Caki2 (cell line): ENCODE data around the gene SPCS3. TPM values are rescaled to one million over a fixed set of nuclear protein-coding genes. Genes with fewer than 3 reads are reported as not detected.
"Not testable (repeated sequence)": the region's sequence is repeated elsewhere in the genome, so short reads cannot be mapped to it uniquely, and the experiment has no call there.

Source experiments
- DNase-seq: peaks from one replicate; pipeline ENCODE4 v3.0.0-alpha.2; 2015; ENCODE audit warnings: low read depth
- in situ Hi-C: cut with HindIII; loops from 2 replicates; pipeline ENCODE4 v1.10.0; 2016; ENCODE audit warnings: low sequenced_read_pairs, low pct_unique_long_range_greater_than_20kb, mixed read lengths
- total RNA-seq: library from RNA; depleted of rRNA; stranded (reverse); fragments of >200 nt; shearing (Covaris generic); gene quantifications from 2 replicates; pipeline ENCODE4 v1.2.3, GENCODE V29; 2014; ENCODE audit warnings: low replicate concordance; rRNA removed

The SPCS3 gene
- total RNA-seq = 50.7 and 64.6 TPM in 2 replicates

DNA sequence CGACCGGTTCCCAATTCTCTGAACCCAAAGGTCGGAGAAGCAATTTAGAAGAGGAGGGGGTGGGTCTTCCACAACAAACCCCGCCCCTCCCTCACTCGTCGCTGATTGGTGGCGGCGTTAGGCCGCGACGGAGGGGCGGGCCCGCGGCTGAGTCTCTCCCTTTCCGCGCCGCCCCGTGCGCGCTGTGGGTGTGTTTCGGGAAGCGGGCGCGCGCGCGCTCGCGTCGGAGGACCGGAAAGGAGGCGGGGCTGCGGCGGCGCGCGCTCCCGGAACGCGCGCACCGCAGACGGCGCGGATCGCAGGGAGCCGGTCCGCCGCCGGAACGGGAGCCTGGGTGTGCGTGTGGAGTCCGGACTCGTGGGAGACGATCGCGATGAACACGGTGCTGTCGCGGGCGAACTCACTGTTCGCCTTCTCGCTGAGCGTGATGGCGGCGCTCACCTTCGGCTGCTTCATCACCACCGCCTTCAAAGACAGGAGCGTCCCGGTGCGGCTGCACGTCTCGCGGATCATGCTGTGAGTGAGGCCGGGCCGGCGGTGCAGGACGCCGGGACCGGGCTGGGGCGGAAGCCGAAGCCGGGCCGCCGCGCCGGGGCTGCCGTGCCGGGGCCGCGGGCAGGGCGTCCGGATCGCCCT, at the start of gene SPCS3:
TSS of gene SPCS3 (plus strand) at position 263 of the 636 bp plus-strand sequence. CDS start at position 374, 111 bp downstream.
- in situ Hi-C loops = no loop called here
- peak; percentile 94 for DNase-seq

DNA sequence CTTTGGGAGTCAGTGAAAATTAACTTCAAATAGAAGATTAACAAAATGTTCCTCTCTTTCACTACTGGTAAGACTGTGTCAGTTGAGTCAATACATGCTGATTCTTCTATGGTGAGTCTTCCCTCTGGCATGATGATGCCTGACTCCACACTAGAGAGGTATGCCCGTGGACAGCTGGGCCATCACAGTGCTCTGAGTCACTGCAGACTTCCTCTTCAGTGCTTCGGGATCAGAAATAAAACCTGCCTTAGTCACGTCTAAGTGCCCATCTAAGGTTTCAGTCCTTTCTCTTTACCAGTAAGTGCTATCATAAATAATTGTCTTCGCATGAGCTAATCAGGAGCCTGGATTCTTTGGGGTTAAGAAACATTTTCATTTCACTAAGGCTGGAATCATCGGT, 49.1 kb upstream of the SPCS3 start:
- peak; percentile 91 for DNase-seq
- in situ Hi-C loops = no loop called here

DNA sequence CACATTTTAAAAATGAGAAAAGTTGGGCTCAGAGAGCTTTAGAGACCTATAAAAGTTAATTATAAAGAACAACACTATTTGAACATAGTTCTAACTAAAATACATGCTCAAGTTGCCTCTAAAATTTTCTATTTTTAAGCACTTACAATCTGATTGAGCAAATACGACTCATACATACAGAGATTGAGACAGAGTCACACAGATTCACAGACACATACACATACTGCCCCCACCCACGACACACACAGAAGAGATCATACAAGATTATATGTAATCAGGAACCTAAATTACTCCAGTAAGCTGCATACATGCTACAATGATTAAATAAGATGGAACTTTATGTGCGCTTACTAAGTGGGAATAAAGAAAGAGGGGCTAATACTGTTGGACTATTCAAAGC, 48.0 kb upstream of the SPCS3 start:
- peak; percentile 1 for DNase-seq
- in situ Hi-C loops = no loop called here

DNA sequence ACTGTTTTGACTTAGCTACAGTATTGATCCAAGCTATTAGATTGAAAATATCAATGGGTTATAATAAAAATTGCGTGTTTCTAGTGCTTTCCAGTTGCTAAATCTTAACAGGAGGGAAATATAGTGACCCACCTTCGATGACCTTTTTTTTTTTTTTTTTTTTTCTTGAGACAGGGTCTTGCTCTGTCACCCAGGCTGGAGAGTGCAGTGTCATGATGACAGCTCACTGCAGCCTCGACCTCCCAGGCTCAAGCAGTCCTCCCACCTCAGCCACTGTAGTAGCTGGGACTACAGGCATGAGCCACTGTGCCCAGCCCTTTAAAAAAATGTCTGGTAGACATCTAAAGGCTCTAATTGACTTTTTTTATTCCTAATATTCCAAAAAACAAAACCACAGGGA, 47.0 kb upstream of the SPCS3 start:
- DNase-seq = peak; percentile 8
- in situ Hi-C loops = no loop called here

DNA sequence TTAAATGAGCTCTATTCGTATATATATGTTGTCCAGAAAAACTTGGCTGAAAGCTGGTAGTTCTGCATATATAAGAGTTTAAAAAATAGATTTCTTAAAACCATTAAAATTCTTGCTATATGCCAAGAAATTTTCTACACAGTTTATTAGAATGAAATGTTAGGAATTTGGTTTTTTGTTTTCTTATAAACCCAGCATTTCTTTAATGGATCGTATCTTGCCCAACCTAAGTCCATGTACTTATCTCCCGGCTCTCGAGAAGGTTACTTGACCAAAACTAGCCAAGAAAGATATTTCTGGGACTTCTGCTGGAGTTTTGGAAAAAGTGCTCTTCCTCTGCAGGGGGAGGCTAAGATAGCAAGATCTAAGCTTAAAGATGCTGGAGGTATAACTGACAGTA, 46.0 kb upstream of the SPCS3 start:
- in situ Hi-C loops = no loop called here
- DNase-seq = no peak

DNA sequence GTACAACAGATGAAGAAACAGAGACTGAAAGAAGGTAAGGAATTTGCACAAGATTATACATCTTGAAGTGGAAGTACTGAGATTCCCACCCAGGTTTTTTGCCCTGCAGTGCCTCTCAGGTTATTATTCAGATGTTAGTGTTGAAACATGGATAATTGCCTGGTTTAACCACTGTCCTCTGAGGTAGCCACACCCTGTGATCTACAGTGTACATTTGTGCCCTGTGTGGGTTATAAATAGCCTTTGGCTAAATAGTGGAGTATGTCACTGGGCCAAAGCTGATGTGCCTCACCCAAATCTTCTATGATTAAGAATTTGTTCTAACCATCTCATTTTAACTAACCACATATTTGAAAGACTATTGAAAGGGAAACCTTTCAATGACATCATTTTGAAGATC, 45.3 kb upstream of the SPCS3 start:
- DNase-seq = peak; percentile 3

DNA sequence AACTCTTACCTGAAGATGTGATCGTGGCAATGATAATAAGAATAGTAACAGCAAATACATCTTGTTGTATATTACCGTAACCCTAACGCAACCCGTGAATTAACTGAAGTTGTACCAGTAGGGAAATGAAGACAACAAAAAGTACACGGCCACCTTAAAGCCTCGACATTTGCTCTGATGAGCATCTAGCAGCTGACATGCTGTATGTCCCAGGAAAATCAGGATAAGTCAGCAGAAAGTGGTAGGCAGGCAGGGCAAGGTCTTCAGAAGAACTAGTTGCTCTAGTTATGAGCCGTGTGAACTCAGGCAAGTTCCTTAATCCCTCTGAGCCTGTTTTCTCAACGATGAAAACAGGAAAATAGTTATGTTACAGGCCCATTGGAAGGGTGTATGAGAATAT, 43.1 kb upstream of the SPCS3 start:
- no peak for DNase-seq
- in situ Hi-C loops = no loop called here

More for the DNA sequence above, 45.3 kb upstream of the SPCS3 start:
- in situ Hi-C loops = no loop called here

DNA sequence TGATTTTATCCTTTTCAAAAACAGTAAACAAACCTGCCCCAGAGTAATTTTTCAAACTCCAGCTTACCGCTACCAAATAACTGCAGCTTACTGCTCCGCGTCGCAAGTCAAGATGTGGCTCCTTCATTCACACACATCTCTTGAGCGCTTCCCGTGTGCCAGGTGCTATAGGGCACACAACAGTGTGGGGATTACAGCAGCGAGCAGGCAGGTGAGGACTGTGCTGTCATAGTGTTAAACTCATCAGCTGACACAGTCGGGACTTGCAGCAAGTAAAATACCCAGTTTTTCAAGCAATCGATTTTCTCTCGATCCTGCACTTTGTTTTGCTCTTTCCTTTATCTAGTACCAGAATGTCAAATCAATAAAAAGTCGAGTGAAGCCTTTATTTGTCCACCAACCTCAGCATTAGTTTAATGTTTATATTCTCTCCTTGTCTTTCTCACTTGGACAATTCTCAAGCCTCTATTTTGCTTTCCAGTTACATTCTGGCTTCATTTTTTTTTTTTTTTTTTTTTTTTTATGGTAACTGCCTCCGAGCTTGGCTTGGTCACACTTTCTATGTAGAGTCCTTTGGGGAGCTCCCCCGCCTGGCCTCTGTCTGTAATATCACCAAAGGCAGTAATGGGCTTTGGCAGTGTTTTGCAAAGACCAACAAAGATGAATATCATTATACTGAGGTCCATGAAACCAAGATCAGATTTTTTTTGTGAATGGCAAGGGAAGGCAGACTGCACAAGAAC, 42.4 kb upstream of the SPCS3 start:
- DNase-seq = peak; percentile 54
- in situ Hi-C loops = no loop called here

DNA sequence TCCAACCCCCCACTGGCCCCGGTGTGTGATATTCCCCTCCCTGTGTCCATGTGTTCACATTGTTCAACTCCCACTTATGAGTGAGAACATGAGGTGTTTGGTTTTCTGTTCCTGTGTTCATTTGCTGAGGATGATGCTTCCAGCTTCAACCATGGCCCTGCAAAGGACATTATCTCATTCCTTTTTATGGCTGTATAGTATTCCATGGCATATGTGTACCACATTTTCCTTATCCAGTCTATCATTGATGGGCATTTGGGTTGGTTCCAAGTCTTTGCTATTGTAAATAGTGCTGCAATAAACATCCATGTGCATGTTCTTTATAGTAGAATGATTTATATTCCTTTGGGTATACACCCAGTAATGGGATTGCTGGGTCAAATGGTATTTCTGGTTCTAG, 40.2 kb upstream of the SPCS3 start:
- DNase-seq, in situ Hi-C loops: not testable (repeated sequence)

DNA sequence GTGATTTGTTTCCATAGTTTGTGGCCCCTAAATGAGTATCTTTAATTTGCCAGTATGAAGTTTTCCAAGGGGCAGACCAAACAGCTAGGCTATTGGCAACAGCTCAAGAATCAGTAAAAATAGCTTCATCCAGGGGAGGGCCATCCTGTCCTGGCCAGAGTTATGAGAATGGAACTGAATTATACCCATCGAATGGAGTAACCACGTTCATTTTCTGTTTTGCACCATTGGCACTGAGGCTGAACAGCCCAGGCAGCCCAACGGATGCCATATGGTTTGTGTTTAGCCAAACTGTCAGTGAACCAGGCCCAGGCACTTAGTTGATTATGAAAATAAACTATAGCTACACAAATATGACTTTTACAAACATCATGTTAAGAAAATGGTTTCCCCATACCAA, 33.0 kb upstream of the SPCS3 start:
- DNase-seq = no peak
- in situ Hi-C loops = no loop called here

DNA sequence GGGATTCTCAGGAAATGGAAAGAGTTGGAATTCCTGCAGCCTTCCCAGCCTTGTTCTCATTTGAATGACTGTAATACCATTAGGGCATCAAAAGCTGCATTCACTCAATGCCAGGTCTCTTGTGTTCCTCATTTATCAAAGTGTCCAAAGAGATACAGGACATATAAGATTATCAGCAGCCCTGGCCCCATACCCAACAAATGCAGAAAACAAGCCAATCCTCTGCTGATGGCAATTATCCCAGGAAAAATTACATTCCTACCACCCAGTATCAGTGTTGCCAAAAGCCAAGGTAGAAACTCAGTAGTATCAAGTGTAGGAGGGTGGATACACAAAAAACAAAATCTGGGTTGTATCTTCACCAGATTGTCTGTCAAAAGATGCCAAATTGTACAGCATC, 32.2 kb upstream of the SPCS3 start:
- in situ Hi-C loops = no loop called here
- DNase-seq = no peak

DNA sequence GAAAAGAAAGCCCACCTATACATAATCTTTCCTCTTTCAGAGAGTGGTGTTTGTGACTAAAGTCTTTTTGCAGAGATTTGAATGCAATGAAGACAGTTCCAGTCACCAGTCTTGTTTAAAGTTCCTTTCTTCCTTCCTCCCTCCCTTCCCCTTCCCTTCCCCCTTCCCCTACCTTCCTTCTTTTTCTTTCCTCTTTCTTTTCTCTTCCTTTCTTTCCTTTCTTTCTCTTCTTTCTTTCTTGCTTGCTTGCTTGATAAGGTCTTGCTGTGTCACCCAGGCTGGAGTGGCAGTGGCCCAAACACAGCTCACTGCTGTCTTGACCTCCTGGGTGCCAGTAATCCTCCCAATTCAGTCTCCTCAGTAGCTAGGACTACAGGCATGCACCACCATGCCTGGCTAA, 31.7 kb upstream of the SPCS3 start:
- in situ Hi-C loops = no loop called here
- DNase-seq = no peak

DNA sequence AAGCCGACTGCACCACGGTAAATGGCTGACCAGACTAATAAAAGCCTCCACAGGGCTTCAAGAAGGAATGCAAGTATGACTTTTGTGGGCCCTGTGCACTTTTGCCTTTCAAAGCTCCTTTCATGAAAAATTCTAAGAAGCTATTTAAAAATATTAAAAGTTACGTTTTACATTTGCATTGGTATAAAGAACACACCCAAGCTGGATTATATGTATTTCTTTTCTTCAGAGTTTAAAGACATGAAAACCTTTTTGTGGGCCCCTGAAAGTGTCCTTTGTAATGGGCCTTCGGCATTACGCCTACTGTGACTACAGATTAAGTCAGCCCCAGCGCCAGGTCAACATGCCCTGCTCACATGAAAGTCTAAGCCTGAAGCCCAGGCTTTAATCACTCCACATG, 30.2 kb upstream of the SPCS3 start:
- in situ Hi-C loops = no loop called here
- no peak for DNase-seq

DNA sequence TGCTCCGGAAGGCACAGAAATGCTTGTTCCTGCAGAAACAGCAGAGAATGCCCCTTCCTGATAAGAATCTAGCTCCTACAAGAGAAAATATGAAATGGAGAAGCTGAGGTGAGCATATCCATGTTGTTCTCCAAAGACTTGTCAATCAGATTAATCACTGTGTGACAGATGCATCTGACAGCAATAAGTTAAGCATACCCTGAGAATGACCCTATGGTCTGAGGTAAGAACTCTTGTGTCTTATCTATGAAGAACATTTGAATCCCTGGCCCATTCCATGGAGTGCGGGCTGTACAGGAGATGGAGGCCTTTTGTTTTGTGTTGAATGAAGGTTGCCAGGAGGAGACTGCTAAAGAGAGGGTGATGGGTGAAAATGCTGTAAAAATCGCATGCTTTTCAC, 29.2 kb upstream of the SPCS3 start:
- no peak for DNase-seq
- in situ Hi-C loops = no loop called here

DNA sequence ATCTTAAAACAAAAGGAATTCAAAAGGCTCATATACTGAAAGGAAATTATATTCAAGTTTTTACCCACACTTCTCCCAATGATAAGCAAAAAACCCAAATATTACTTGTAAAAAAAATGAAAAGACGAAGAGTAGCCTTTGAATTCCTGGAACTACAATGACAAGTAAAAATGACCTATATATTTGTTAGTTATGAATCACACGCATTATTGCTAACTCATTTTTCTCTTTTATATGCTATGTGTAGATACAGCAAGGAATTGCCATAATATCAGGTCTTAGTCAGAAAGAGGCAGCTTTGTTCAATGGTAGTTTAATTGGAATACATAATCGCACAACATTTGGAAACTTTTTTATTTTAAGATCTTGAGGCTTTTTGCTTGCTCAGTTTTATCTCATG, 28.0 kb upstream of the SPCS3 start:
- no peak for DNase-seq
- in situ Hi-C loops = no loop called here

DNA sequence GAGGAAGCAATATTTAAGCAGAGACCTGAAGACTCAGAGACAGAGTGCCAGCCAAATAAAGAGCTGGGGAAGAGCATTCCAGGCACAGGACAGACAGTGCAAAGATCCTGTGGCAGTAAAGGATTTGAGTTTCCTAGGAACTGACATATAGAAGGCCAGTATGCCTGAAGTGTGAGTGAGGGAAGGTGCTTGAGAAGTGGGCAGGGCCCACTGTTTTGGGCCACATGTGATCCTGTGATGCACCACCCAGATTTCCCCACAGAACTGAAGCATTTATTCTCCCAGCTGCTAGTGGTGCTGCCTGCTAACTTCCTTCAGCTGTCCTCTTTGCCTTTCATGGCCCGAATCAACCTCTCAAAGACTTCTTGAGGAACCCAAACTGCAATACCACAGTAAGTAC, 26.8 kb upstream of the SPCS3 start:
- in situ Hi-C loops = no loop called here
- no peak for DNase-seq

DNA sequence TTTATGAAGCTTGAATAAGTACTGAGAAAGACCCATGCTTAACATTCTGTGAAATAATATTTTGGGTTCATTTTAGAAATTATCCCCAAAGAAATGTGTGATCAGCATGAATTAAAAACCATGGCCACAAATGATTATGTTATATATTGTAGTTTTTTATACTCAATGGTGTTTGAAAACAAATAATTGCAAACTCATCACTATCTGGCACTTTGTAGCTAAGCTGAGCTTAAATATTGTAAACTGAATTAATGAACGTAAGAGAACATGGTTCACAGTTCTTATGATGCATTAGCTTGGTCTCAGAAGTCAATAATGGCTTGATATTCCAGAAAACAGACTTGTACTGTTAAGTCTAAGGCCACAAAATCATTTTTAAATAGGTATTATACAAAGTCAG, 26.1 kb upstream of the SPCS3 start:
- in situ Hi-C loops = no loop called here
- no peak for DNase-seq

DNA sequence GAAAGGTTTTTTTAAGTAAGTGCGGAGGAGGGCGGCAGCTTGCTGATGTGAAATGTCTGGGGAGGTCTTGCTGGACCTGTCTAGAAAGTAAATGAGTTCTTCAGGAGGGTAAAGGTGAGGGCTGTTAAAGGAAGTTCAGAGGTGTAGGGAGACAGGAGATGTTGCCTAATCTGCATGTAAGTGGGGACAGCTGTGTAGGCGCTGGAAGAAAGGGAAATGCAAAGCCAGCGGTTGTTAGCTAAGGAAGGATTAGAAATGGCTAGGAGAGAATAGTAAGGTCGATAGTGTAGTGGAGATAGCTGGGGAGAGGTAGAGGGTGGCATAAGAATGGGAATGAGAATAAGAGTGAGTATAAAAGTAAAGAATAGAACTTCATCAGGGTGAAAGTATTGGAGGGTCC, 23.9 kb upstream of the SPCS3 start:
- in situ Hi-C loops, DNase-seq: not testable (repeated sequence)

DNA sequence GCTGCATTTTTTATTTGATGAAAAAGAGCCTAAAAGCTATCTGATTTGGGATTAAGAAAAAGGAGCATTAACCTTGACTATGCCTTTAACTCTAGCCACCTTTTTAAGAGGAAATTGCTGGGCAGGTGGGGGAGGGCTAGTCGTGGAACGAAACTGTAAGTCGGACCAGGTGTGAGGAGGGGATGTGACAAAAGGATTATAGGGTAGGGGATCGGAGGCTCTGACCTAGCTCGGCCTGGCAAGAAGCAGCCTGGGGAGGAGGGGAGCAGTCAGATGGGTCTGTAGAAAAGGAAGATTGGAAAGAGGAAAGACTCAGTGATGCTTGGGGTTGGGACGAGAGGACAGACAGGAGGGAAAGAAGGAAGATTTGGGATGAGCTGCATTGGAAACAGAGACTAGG, 21.1 kb upstream of the SPCS3 start:
- DNase-seq = no peak
- in situ Hi-C loops = no loop called here

DNA sequence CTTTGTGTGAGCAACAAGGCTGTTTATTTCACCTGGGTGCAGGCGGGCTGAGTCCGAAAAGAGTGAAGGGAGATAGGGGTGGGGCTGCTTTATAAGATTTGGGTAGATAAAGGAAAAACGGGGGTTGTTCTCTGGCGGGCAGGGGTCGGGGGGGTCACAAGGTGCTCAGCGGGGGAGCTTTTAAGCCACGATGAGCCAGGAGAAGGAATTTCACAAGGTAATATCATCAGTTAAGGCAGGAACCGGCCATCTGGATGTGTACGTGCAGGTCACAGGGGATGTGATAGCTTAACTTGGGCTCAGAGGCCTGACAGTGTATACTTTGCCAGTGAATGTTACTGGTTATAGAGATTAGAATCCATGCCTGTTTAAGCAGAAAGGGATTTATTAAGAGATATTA, 19.7 kb upstream of the SPCS3 start:
- no peak for DNase-seq
- in situ Hi-C loops = no loop called here
